GM13977 (cell line): Measurements from ENCODE around the gene ST6GALNAC6.
A peak's percentile ranks its signal among the peaks of the same experiment; 100 is the strongest.

Source experiments
- DNase-seq: peaks from one replicate; pipeline ENCODE4 v3.0.0; 2012; ENCODE audit warnings: low spot score
- in situ Hi-C: fragments of 300-500 bp; cut with MboI; formaldehyde crosslinking; loops from one replicate; pipeline ENCODE4 v1.12.0; 2022; ENCODE audit warnings: low sequenced_read_pairs, low pct_unique_long_range_greater_than_20kb, mixed read lengths, inconsistent platforms; ENCODE audit not compliant: unreplicated experiment
- TF ChIP-seq, protein P1 (sequence below): IDR thresholded peaks from 2 replicates; pipeline ENCODE4 v1.5.1; 2012; ENCODE audit warnings: mild to moderate bottlenecking, control low read depth; ENCODE audit not compliant: insufficient read depth; ENCODE audit errors: extremely low read depth, missing control alignments

Gene ST6GALNAC6

GRCh38 chr9:127943731-127944144 is 44.3 kb upstream of the ST6GALNAC6 start:
- TF ChIP-seq, protein P1, sequence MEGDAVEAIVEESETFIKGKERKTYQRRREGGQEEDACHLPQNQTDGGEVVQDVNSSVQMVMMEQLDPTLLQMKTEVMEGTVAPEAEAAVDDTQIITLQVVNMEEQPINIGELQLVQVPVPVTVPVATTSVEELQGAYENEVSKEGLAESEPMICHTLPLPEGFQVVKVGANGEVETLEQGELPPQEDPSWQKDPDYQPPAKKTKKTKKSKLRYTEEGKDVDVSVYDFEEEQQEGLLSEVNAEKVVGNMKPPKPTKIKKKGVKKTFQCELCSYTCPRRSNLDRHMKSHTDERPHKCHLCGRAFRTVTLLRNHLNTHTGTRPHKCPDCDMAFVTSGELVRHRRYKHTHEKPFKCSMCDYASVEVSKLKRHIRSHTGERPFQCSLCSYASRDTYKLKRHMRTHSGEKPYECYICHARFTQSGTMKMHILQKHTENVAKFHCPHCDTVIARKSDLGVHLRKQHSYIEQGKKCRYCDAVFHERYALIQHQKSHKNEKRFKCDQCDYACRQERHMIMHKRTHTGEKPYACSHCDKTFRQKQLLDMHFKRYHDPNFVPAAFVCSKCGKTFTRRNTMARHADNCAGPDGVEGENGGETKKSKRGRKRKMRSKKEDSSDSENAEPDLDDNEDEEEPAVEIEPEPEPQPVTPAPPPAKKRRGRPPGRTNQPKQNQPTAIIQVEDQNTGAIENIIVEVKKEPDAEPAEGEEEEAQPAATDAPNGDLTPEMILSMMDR = peak; percentile 97
- in situ Hi-C loops = no loop called here
- DNase-seq = peak; percentile 88

DNA sequence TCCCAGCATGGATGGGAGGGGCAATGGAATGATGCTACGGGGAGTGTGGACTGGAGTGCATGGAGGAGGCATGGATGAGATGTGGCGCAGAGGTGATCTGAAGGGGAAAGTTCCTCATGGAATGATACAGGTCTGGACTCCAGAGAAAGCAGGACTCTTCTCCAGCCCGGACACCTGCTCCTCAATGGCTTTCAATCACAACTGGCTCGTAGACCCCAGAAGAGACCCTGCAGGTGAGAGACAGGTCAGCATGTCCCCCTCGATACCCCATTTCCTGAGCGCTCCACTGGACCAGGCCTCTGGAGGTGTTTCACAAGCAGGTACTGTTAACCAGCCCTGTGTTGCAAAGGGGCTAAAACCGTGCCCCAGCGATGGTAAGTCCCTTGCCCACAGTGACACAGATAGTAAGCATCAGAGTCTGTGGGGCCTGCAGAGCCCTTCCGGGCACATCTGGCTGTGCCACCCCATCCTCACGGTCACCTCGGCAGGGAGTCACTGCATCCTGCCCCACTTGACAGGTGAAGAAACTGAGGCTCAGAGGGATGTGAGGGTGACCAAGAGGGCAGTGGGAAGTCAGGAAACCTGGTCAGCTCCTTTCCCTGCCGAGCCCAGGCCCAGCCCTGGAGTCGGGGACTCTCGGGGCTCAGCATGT is 43.7 kb upstream of the ST6GALNAC6 start:
- no peak for DNase-seq
- TF ChIP-seq, protein P1 = peak; percentile 18
- in situ Hi-C loops = no loop called here

DNA sequence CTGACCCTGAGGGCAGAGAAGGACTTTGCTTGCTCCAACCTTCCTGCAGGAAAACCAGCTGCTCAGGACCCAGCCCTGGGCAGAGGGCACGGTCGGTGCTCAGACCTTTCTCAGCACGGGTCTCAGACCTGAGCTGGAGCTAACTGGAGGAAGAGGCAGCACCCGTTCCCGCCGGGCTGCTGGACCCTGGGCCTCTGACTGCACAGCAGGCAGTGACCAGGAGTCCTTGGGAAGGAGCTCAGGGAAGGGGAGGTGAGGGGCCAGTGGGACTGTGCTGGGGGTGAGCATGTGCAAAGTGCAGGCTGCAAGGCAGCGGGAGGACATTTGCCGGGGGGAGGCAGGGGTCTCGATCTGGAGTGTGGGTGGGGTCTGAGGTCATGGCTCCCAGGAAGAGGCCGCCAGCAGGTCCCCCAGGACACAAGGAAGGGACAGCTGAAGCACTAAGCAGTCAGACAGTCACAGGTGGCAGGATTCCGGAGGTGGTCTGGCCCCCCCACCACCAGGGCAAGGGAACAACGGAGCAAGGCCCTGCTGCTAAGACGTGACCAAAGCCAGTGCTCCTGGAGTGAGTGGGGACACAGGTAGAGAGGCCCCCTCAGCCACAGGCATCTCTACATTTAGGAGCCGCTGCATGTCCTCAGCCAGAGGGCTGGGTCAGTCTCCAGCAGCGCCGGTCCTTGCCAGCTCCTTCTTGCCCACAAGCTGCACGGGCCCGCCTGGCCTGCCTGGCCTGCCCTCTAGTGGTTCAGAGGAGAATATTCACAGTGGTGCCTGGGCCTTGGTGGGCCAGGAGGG is 43.0 kb upstream of the ST6GALNAC6 start:
- in situ Hi-C loops = no loop called here
- TF ChIP-seq, protein P1 = peak; percentile 87
- DNase-seq = peak; percentile 74

DNA sequence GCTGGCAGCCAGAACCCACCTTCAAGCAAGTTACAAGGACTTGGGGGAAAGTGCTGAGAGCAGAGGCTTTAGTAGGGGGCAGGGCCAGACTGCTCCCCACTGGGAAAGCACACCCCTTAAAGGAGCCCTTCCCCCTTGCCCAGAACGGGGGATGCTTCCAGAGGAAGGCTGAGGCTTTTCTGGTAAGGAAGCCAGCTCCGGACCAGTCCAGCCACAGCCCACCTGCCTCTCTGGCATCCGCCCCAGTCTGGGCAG is 42.5 kb upstream of the ST6GALNAC6 start:
- TF ChIP-seq, protein P1 = no peak
- in situ Hi-C loops = no loop called here
- no peak for DNase-seq

DNA sequence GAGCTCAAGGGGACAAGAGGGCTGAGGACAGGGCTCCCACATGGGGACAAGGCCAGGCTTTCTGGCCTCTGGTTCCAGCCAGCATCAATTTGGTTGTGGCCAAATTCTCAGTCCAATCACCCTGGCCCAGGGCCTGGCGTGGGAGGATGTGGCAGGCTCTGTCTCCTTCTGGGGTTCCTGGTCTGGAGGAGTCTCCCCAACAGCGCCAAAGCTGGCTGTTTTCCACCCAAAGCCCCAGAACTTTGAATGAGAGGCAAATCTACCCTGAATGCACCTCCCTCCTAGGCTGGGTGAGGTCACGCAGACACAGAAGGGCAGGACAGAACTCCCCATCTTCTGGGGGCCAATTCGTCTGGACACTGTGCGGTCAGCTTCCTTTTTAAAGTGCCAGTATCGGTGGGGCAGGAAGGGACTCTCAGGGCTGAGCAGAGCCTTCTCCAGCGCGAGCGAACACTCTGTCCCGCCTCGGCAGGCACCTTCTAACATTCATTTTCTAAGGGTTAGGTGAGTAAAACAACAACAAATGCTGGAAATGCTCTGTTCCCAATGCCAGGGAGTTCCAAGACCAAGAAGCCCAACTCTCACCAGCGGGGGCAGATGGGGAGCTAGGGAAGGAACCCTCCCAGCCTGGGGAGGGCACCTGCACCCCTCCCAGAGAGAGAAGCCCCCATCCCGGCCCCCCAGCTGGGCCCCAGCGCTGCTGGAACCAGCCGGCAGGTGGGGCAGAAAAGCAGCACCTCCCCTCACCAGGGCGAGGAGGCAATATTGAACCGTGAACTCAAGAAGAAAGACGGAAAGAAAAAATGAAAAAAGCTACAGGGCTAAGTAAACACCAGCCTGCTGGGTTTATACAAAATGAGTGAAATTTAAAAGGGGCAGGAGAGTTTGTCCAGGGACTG is 41.9 kb upstream of the ST6GALNAC6 start:
- in situ Hi-C loops = no loop called here
- no peak for DNase-seq
- TF ChIP-seq, protein P1 = no peak

DNA sequence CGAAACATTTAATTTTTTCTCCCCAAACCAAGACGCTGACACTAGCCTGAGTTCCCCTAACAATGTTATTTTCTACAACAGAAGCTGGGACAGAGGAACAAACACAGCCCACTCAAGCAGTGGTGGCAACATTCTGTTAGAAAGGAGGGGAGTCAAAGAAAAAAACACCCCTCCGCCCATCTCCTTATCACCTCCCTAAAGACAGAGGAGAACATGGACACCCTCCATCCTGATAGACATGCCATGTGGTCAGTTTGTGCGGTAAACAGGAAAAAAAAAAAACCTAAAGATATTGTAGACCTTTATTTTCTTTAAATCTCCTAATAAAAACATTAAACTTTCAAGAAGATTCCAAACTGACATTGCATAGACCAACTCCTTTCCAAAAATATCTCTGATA is 41.2 kb upstream of the ST6GALNAC6 start:
- TF ChIP-seq, protein P1 = no peak
- DNase-seq = no peak
- in situ Hi-C loops = no loop called here
